Hepatic stellate cell (primary cell): ENCODE measurements around the gene HNRNPF.
"Not testable (repeated sequence)": the region's sequence is repeated elsewhere in the genome, so short reads cannot be mapped to it uniquely, and the experiment has no call there.

Experiments used
- DNase-seq: peaks from one replicate; pipeline ENCODE4 v3.0.0; 2011; ENCODE audit warnings: low spot score

The HNRNPF gene

GRCh38 chr10:43396061-43396927, 12.7 kb downstream of the HNRNPF start:
- peak; percentile 83 for DNase-seq

- no peak for DNase-seq
Observed at GRCh38 chr10:43395571-43396060, 13.4 kb downstream of the HNRNPF start.

GRCh38 chr10:43394868-43395267, 14.1 kb downstream of the HNRNPF start:
- DNase-seq, result no peak

GRCh38 chr10:43393606-43394360, 15.2 kb downstream of the HNRNPF start:
- DNase-seq, result no peak

GRCh38 chr10:43393186-43393585, 15.8 kb downstream of the HNRNPF start:
- DNase-seq, result not testable (repeated sequence)

- no peak for DNase-seq
Observed at GRCh38 chr10:43392748-43393147, 16.2 kb downstream of the HNRNPF start.

- DNase-seq, result no peak
Observed at GRCh38 chr10:43391496-43391895, 17.5 kb downstream of the HNRNPF start.

- peak; percentile 51 for DNase-seq
Observed at GRCh38 chr10:43390759-43391158, 18.2 kb downstream of the HNRNPF start.

GRCh38 chr10:43390333-43390732, 18.7 kb downstream of the HNRNPF start:
- DNase-seq, result no peak

- no peak for DNase-seq
Observed at GRCh38 chr10:43389867-43390266, 19.1 kb downstream of the HNRNPF start.

GRCh38 chr10:43387678-43388032, 21.3 kb downstream of the HNRNPF start:
- DNase-seq, result no peak

GRCh38 chr10:43386981-43387677, 21.9 kb downstream of the HNRNPF start:
- no peak for DNase-seq

GRCh38 chr10:43386549-43386948, 22.4 kb downstream of the HNRNPF start:
- no peak for DNase-seq

- no peak for DNase-seq
Observed at GRCh38 chr10:43385412-43386004, 23.5 kb downstream of the HNRNPF start.

- no peak for DNase-seq
Observed at GRCh38 chr10:43384252-43385221, 24.4 kb downstream of the HNRNPF start.

- no peak for DNase-seq
Observed at GRCh38 chr10:43383204-43383971, 25.6 kb downstream of the HNRNPF start.

- DNase-seq, result no peak
Observed at GRCh38 chr10:43380610-43381222, 28.3 kb downstream of the HNRNPF start.

- no peak for DNase-seq
Observed at GRCh38 chr10:43377424-43377883, 31.5 kb downstream of the HNRNPF start.

- no peak for DNase-seq
Observed at GRCh38 chr10:43376828-43377423, 32.1 kb downstream of the HNRNPF start.
